NCI-H1436 (cell line): ENCODE measurements around the gene ASIC2.

Source experiments
- DNase-seq: peaks from one replicate; lab custom pipeline; 2025; lab: John Stamatoyannopoulos, UW

Gene ASIC2

GRCh38 chr17:33292981-33293867 is at the start of gene ASIC2:
TSS of gene ASIC2 (minus strand) at chr17:33293295.
- no peak for DNase-seq

GRCh38 chr17:33342025-33342424 is 48.9 kb upstream of the ASIC2 start:
- DNase-seq, result no peak

- no peak for DNase-seq
These were observed 45.1 kb upstream of the ASIC2 start for GRCh38 chr17:33338242-33338641.

- no peak for DNase-seq
These were observed 42.5 kb upstream of the ASIC2 start for GRCh38 chr17:33335491-33336173.

- DNase-seq, result no peak
These were observed 41.6 kb upstream of the ASIC2 start for GRCh38 chr17:33334703-33335102.

GRCh38 chr17:33330877-33331276 is 37.8 kb upstream of the ASIC2 start:
- no peak for DNase-seq

- no peak for DNase-seq
These were observed 35.0 kb upstream of the ASIC2 start for GRCh38 chr17:33328129-33328528.

GRCh38 chr17:33324736-33325135 is 31.6 kb upstream of the ASIC2 start:
- DNase-seq, result no peak

- no peak for DNase-seq
These were observed 29.0 kb upstream of the ASIC2 start for GRCh38 chr17:33322063-33322462.

- DNase-seq, result no peak
These were observed 25.1 kb upstream of the ASIC2 start for GRCh38 chr17:33318241-33318640.

- no peak for DNase-seq
These were observed 23.7 kb upstream of the ASIC2 start for GRCh38 chr17:33316746-33317145.

- no peak for DNase-seq
These were observed 17.2 kb upstream of the ASIC2 start for GRCh38 chr17:33310296-33310695.

- no peak for DNase-seq
These were observed 10.2 kb upstream of the ASIC2 start for GRCh38 chr17:33303254-33303653.

- DNase-seq, result no peak
These were observed 9.3 kb upstream of the ASIC2 start for GRCh38 chr17:33302394-33302793.

- DNase-seq, result no peak
These were observed 7.1 kb upstream of the ASIC2 start for GRCh38 chr17:33300241-33300640.

- no peak for DNase-seq
These were observed 6.0 kb upstream of the ASIC2 start for GRCh38 chr17:33299115-33299514.

GRCh38 chr17:33297643-33298042 is 4.5 kb upstream of the ASIC2 start:
- DNase-seq, result no peak

- no peak for DNase-seq
These were observed 1.9 kb upstream of the ASIC2 start for GRCh38 chr17:33294994-33295393.

GRCh38 chr17:33292201-33292980 is 704 bp downstream of the ASIC2 start:
- no peak for DNase-seq

- no peak for DNase-seq
These were observed 1.6 kb downstream of the ASIC2 start for GRCh38 chr17:33291248-33292200.

- no peak for DNase-seq
These were observed 2.8 kb downstream of the ASIC2 start for GRCh38 chr17:33290253-33290652.
